Peyer's patch (tissue), 4 donors: Measurements from ENCODE around the gene NT5DC4. TPM values are rescaled to one million over a fixed set of nuclear protein-coding genes. Genes with fewer than 3 reads are reported as not detected.
A peak's percentile ranks its signal among the peaks of the same experiment; 100 is the strongest.

Source experiments
- DNase-seq, 3 donors: peaks; one replicate each; pipeline ENCODE4 v3.0.0-alpha.2; 2017 to 2019
- H3K27ac ChIP-seq, 4 donors: fragments of 200-600 bp; sonication (generic); one replicate each; pipeline ENCODE4 v1.5.1; 2016 to 2019
- H3K27me3 ChIP-seq, 2 donors: fragments of 200-600 bp; sonication (generic); one replicate each; pipeline ENCODE4 v1.5.1; 2019
- H3K36me3 ChIP-seq, 3 donors: fragments of 200-600 bp; sonication (generic); one replicate each; pipeline ENCODE4 v1.5.1; 2016 to 2019
- H3K4me1 ChIP-seq, 4 donors: fragments of 200-600 bp; sonication (generic); one replicate each; pipeline ENCODE4 v1.5.1; 2016 to 2019
- H3K4me3 ChIP-seq, 4 donors: fragments of 200-600 bp; sonication (generic); 1 replicate in 3 of 4; 2 replicates in 1 of 4; pipeline ENCODE4 v1.5.1; 2016 to 2019; ENCODE audit warnings: mild to moderate bottlenecking in 1 of 4
- H3K9me3 ChIP-seq, 4 donors: fragments of 200-600 bp; sonication (generic); one replicate each; pipeline ENCODE4 v1.5.1; 2016 to 2019; ENCODE audit warnings: mild to moderate bottlenecking in 1 of 4
- POLR2A ChIP-seq, 2 donors: fragments of 450-650 bp; IDR thresholded peaks; one replicate each; pipeline ENCODE4 v1.5.1; 2017; ENCODE audit warnings: antibody characterized with exemption in 2 of 2, mild to moderate bottlenecking in 2 of 2, moderate library complexity in 2 of 2
- total RNA-seq, 4 donors: library from RNA; depleted of rRNA; stranded (reverse); fragments of >200 nt; gene quantifications; one replicate each; pipeline ENCODE4 v1.1.0, GENCODE V29; 2016
- TF ChIP-seq, protein P1 (sequence below), 6 experiments: fragments of 450-650 bp in 4 of 6; fragments of 200-600 bp in 2 of 6; sonication (generic) in 1 of 6; IDR thresholded peaks; one replicate each; pipeline ENCODE4 v1.5.1; 2017 to 2019; ENCODE audit warnings: antibody characterized with exemption in 6 of 6, mild to moderate bottlenecking in 3 of 6, moderate library complexity in 1 of 6

The NT5DC4 gene
- total RNA-seq, 4 donors from 2014 or later, result 5.8 TPM; not detected in 3

DNA sequence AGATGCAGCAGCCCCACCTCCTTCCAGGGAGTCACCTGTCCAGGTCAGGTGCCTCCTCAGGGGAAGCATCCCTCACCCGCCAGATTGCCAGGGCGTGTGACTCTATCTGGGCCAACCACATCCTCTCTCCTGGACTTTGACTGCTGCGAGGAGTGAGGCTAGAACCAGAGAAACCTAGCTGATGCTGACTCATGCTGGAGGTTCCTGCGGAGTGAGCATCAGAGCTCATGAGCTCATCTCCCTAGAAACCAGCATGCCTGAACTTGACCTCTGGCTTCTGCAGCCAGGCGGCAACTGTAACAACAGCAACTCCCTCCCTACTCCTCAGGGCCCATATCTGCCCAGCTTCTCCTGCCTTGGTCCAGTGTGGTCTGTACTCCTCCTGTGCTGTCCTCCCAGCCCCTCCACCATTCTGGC lies 28.3 kb upstream of the NT5DC4 start:
- Histone ChIP-seq H3K4me1 (peaks cover 0 to 22% (median 3%) of the 10 kb centered on the region in 4 donors), H3K36me3 (no peaks in the 10 kb centered on the region), H3K4me3 (no peak overlapping the region), H3K27ac (peak overlapping the region in 2 of 4 donors; percentile 40 to 73), H3K9me3 (no peaks in the 10 kb centered on the region), H3K27me3 (no peaks in the 10 kb centered on the region)
- TF ChIP-seq, protein P1, sequence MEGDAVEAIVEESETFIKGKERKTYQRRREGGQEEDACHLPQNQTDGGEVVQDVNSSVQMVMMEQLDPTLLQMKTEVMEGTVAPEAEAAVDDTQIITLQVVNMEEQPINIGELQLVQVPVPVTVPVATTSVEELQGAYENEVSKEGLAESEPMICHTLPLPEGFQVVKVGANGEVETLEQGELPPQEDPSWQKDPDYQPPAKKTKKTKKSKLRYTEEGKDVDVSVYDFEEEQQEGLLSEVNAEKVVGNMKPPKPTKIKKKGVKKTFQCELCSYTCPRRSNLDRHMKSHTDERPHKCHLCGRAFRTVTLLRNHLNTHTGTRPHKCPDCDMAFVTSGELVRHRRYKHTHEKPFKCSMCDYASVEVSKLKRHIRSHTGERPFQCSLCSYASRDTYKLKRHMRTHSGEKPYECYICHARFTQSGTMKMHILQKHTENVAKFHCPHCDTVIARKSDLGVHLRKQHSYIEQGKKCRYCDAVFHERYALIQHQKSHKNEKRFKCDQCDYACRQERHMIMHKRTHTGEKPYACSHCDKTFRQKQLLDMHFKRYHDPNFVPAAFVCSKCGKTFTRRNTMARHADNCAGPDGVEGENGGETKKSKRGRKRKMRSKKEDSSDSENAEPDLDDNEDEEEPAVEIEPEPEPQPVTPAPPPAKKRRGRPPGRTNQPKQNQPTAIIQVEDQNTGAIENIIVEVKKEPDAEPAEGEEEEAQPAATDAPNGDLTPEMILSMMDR (IDR thresholded peaks at IDR 0.05), result peak in 1 of 6 experiments; percentile 18
- TF ChIP-seq POLR2A (IDR thresholded peaks at IDR 0.05), result no peak
- peak; percentile 29 to 91 (median 85) for DNase-seq

DNA sequence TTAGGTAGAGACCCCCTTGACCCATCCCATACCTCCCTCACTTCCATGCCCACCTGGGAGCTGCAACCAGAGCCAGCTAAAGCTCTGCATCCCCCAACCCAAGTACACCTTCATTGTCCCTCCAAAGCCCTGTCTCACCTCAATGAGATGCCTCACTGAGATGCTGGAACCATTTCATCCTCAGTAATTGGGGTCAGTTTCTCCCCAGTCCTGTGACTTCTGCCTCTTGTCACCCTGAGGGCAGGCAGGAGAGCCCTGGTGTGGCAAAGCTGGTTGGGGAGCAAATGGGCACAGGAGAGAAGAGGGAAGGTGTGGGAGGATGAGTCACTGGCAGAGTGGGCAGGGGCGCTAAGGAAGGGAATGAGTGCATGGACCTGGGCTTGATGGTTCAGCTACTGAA lies 27.9 kb upstream of the NT5DC4 start:
- Histone ChIP-seq H3K36me3 (no peaks in the 10 kb centered on the region), H3K27me3 (no peaks in the 10 kb centered on the region), H3K27ac (peak overlapping the region in 2 of 4 donors; percentile 40 to 73), H3K9me3 (no peaks in the 10 kb centered on the region), H3K4me3 (no peak overlapping the region), H3K4me1 (peaks cover 0 to 22% (median 3%) of the 10 kb centered on the region in 4 donors)
- DNase-seq, result peak in 1 of 3 donors; percentile 36
- TF ChIP-seq POLR2A (IDR thresholded peaks at IDR 0.05), result no peak

DNA sequence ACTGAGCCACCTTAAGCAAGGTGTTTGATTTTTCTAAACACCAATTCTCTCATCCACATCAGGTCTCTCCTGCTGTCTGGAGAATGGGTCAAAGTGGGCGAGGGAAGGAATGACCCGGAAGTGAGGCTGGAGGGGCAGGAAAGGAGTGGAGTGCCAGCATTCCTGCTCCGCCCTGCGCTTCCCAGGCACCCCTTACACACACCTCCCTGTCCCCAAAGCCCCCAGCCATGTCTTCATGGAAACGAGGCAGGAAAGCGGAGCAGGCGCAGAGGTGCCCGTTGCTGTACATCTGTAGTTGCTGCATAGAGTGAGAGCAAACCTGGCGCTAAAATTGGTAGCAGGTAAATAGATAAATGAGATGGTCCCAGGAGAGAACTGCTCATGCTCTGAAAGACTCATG lies 27.2 kb upstream of the NT5DC4 start:
- H3K4me3 ChIP-seq, result no peak overlapping the region
- H3K36me3 ChIP-seq, result no peaks in the 10 kb centered on the region
- TF ChIP-seq POLR2A (IDR thresholded peaks at IDR 0.05), result no peak
- TF ChIP-seq, protein P1 (IDR thresholded peaks at IDR 0.05), result no peak
- no peak overlapping the region for H3K27ac ChIP-seq
- H3K27me3 ChIP-seq, result no peaks in the 10 kb centered on the region
- peak in 1 of 3 donors; percentile 28 for DNase-seq
- H3K4me1 ChIP-seq, result peaks cover 0 to 22% (median 3%) of the 10 kb centered on the region in 4 donors
- H3K9me3 ChIP-seq, result no peaks in the 10 kb centered on the region

DNA sequence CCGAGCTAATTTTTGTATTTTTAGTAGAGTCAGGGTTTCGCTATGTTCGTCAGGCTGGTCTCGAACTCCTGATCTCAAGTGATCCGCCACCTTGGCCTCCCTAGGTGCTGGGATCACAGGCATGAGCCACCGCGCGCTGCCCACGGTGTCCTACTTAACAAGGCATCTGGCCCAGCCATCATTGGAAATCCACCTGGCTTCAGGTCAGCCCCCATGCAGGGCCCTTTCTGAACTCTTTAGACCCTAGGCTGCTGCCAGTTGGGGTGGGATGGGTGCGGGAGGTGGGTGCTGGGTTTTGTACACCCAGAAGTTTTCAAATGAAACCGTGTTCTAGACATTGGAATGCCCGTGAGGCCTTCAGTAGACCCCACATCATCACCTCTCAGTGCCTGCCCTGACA lies 26.6 kb upstream of the NT5DC4 start:
- peaks cover 0 to 22% (median 3%) of the 10 kb centered on the region in 4 donors for H3K4me1 ChIP-seq
- H3K4me3 ChIP-seq, result no peak overlapping the region
- peak in 1 of 3 donors; percentile 37 for DNase-seq
- H3K27ac ChIP-seq, result no peak overlapping the region
- H3K27me3 ChIP-seq, result no peaks in the 10 kb centered on the region
- no peaks in the 10 kb centered on the region for H3K36me3 ChIP-seq
- no peak for TF ChIP-seq POLR2A (IDR thresholded peaks at IDR 0.05)
- TF ChIP-seq, protein P1 (IDR thresholded peaks at IDR 0.05), result no peak
- H3K9me3 ChIP-seq, result no peaks in the 10 kb centered on the region

DNA sequence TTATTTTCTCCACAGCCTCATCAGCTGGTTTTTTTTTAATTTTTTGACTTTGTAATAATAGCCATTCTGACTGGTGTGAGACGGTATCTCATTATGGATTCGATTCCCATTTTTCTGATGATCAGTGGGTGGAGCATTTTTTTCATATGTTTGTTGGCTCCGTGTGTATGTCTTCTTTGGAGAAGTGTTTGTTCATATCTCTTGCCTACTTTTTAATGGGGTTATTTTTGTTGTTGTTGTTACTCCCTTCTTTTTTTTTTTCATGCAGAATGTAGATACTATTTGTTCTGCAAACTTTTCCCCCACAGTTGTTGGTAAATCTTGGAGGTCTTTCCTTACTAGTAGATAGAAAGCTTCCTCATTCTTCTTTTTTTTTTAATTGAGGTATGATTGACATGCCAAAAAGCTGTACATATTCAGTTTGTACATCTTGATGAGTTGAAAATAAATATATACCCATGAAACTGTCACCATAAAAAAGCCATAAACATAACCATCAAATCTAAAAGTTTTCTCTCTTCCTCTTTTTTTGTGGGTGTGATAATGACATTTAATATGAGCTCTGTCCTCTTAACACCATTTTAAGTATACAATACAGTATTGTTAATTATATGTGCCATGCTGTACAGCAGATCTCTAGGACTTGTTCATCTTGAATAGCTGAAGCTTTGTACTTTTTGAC lies 21.8 kb upstream of the NT5DC4 start:
- no peaks in the 10 kb centered on the region for H3K36me3 ChIP-seq
- H3K4me3 ChIP-seq, result no peak overlapping the region
- H3K27ac ChIP-seq, result no peak overlapping the region
- no peak for DNase-seq
- H3K9me3 ChIP-seq, result no peaks in the 10 kb centered on the region
- no peaks in the 10 kb centered on the region for H3K4me1 ChIP-seq
- H3K27me3 ChIP-seq, result no peaks in the 10 kb centered on the region
- TF ChIP-seq, protein P1 (IDR thresholded peaks at IDR 0.05), result no peak
- TF ChIP-seq POLR2A (IDR thresholded peaks at IDR 0.05), result no peak

DNA sequence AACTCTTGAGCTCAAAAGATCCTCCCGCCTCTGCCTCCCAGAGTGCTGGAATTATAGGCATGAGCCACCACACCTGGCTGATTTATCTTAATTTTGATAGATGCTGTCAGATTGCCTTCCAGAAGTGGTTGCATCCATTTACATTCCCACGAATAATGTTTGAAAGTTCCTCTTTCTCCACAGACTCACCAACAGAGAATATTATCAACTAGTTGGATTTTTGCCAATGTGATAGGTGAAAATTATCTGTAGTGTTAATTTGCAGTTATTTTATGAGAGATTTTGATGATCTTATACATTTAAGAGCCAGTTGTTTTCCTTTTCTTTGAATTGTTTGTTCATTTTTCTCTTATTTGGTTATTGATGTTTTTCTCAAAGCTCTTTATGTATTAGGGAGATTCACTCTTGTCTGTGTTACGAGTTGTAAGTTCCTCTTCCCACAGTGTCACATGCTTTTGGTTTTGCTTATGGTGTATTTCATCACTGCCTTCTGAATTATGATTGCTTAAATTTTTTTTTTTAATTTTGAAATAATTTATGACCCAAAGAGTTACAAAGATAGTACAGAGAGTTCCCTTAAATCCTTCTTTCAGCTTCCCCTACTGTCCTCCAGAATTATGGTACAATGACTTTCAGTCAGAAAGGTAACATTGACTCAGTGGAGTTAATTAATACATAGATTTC lies 20.7 kb upstream of the NT5DC4 start:
- Histone ChIP-seq H3K36me3 (no peaks in the 10 kb centered on the region), H3K4me3 (no peak overlapping the region), H3K9me3 (no peaks in the 10 kb centered on the region), H3K4me1 (no peaks in the 10 kb centered on the region), H3K27me3 (no peaks in the 10 kb centered on the region), H3K27ac (peak overlapping the region in 3 of 4 donors; percentile 36 to 53 (median 40))
- no peak for DNase-seq
- no peak for TF ChIP-seq POLR2A (IDR thresholded peaks at IDR 0.05)
- TF ChIP-seq, protein P1 (IDR thresholded peaks at IDR 0.05), result no peak
